BE2C (cell line): ENCODE results near the gene ETFDH.
"Not testable (repeated sequence)": the region's sequence is repeated elsewhere in the genome, so short reads cannot be mapped to it uniquely, and the experiment has no call there.

ENCODE experiments used
- DNase-seq: peaks from one replicate; pipeline ENCODE4 v3.0.0-alpha.2; 2020
- H3K27me3 ChIP-seq: fragments of 250-450 bp; sonication (Bioruptor Pico); 2 replicates; pipeline ENCODE4 v1.5.1; 2020; ENCODE audit warnings: mild to moderate bottlenecking
- H3K36me3 ChIP-seq: fragments of 250-450 bp; sonication (Bioruptor Pico); 2 replicates; pipeline ENCODE4 v1.5.1; 2020; ENCODE audit warnings: mild to moderate bottlenecking
- H3K4me1 ChIP-seq: fragments of 250-450 bp; sonication (Bioruptor Pico); 2 replicates; pipeline ENCODE4 v1.5.1; 2020
- H3K4me3 ChIP-seq: 2 replicates; pipeline ENCODE4 v1.5.1; 2011; ENCODE audit warnings: low read depth, low read length
- H3K9me3 ChIP-seq: fragments of 250-450 bp; sonication (Bioruptor Pico); 2 replicates; pipeline ENCODE4 v1.5.1; 2020
- CTCF ChIP-seq: IDR thresholded peaks from 2 replicates; pipeline ENCODE4 v1.5.1; 2012; ENCODE audit warnings: mild to moderate bottlenecking, low read depth, low read length

The ETFDH gene

GRCh38 chr4:158644760-158645159, 27.3 kb upstream of the ETFDH start:
- Histone ChIP-seq H3K27me3 (peaks cover 11% of the 10 kb centered on the region), H3K4me3 (no peak overlapping the region), H3K9me3 (no peaks in the 10 kb centered on the region), H3K36me3 (no peaks in the 10 kb centered on the region), H3K4me1 (no peaks in the 10 kb centered on the region)
- no peak for DNase-seq
- TF ChIP-seq CTCF, result no peak

GRCh38 chr4:158649111-158649680, 22.9 kb upstream of the ETFDH start:
- no peaks in the 10 kb centered on the region for H3K36me3 ChIP-seq
- H3K4me3 ChIP-seq, result no peak overlapping the region
- DNase-seq, result no peak
- H3K27me3 ChIP-seq, result peaks cover 3% of the 10 kb centered on the region
- H3K9me3 ChIP-seq, result no peaks in the 10 kb centered on the region
- H3K4me1 ChIP-seq, result no peaks in the 10 kb centered on the region
- TF ChIP-seq CTCF, result no peak

GRCh38 chr4:158652920-158653319, 19.2 kb upstream of the ETFDH start:
- peaks cover 3% of the 10 kb centered on the region; the same call in 1 of the 2 replicates for H3K27me3 ChIP-seq
- H3K4me3 ChIP-seq, result no peak overlapping the region
- H3K36me3 ChIP-seq, result no peaks in the 10 kb centered on the region
- no peaks in the 10 kb centered on the region for H3K4me1 ChIP-seq
- DNase-seq, result no peak
- no peak for TF ChIP-seq CTCF
- no peaks in the 10 kb centered on the region for H3K9me3 ChIP-seq

GRCh38 chr4:158656439-158656838, 15.7 kb upstream of the ETFDH start:
- no peak for DNase-seq
- Histone ChIP-seq H3K9me3 (no peaks in the 10 kb centered on the region), H3K36me3 (no peaks in the 10 kb centered on the region), H3K4me1 (no peaks in the 10 kb centered on the region), H3K27me3 (no peaks in the 10 kb centered on the region), H3K4me3 (no peak overlapping the region)
- no peak for TF ChIP-seq CTCF

GRCh38 chr4:158657291-158657690, 14.8 kb upstream of the ETFDH start:
- H3K4me3 ChIP-seq, result no peak overlapping the region
- TF ChIP-seq CTCF, result no peak
- no peak for DNase-seq
- no peaks in the 10 kb centered on the region for H3K4me1 ChIP-seq
- no peaks in the 10 kb centered on the region for H3K27me3 ChIP-seq
- no peaks in the 10 kb centered on the region for H3K9me3 ChIP-seq
- no peaks in the 10 kb centered on the region for H3K36me3 ChIP-seq

GRCh38 chr4:158663255-158663654, 8.8 kb upstream of the ETFDH start:
- not testable (repeated sequence) for H3K4me3 ChIP-seq, H3K4me1 ChIP-seq, H3K9me3 ChIP-seq, H3K27me3 ChIP-seq, DNase-seq
- peaks cover 23% of the 10 kb centered on the region for H3K36me3 ChIP-seq

- H3K4me1 ChIP-seq, H3K27me3 ChIP-seq, H3K4me3 ChIP-seq, H3K9me3 ChIP-seq, DNase-seq: not testable (repeated sequence)
- peaks cover 27% of the 10 kb centered on the region for H3K36me3 ChIP-seq
Observed at GRCh38 chr4:158663707-158664625, 8.1 kb upstream of the ETFDH start.
